HUES6 (cell line): Measurements from ENCODE around the gene NR3C2.

Experiments used
- H3K27ac ChIP-seq: 2 replicates; pipeline ENCODE4 v1.7.0; 2013; ENCODE audit warnings: low read depth, mild to moderate bottlenecking, low read length, inconsistent platforms
- H3K27me3 ChIP-seq: 2 replicates; pipeline ENCODE4 v1.6.1; 2013; ENCODE audit warnings: low read length; ENCODE audit not compliant: control insufficient read depth, insufficient read depth
- H3K36me3 ChIP-seq: 2 replicates; pipeline ENCODE4 v1.6.1; 2013; ENCODE audit warnings: low read length; ENCODE audit not compliant: control insufficient read depth, insufficient read depth
- H3K4me1 ChIP-seq: 2 replicates; pipeline ENCODE4 v1.6.1; 2013; ENCODE audit warnings: low read length; ENCODE audit not compliant: control insufficient read depth, insufficient read depth
- H3K4me3 ChIP-seq: 2 replicates; pipeline ENCODE4 v1.5.1; 2013; ENCODE audit warnings: low read depth, low read length
- H3K9ac ChIP-seq: one replicate; pipeline ENCODE4 v1.6.1; 2013; ENCODE audit warnings: mild to moderate bottlenecking, low read length
- H3K9me3 ChIP-seq: 2 replicates; pipeline ENCODE4 v1.6.1; 2013; ENCODE audit warnings: low read depth, low read length; ENCODE audit not compliant: control insufficient read depth, insufficient read depth

NR3C2 gene

DNA sequence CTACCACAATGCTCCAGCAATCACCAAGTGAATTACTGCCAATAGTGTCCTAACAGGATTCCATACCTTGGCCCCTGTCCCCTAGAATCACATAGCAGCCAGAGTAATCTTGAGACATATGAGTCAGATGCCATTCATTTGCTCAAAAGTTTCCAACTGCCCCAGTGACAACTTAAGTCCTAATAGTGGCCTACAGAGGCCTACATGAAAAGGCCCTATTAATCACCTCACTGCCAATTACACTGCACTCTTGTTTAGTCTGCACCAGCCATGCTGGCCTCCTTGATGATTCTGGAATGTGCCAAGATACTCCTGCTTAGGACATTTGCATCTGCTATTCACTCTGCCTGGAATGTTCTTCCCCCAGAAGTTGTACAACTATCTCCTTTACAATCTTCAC, 130.7 kb downstream of the NR3C2 start:
- Histone ChIP-seq H3K9me3 (no peaks in the 10 kb centered on the region), H3K4me3 (no peak overlapping the region), H3K36me3 (no peaks in the 10 kb centered on the region), H3K9ac (no peak overlapping the region), H3K4me1 (no peaks in the 10 kb centered on the region; the same call in 1 of the 2 replicates), H3K27ac (no peak overlapping the region), H3K27me3 (no peaks in the 10 kb centered on the region)

DNA sequence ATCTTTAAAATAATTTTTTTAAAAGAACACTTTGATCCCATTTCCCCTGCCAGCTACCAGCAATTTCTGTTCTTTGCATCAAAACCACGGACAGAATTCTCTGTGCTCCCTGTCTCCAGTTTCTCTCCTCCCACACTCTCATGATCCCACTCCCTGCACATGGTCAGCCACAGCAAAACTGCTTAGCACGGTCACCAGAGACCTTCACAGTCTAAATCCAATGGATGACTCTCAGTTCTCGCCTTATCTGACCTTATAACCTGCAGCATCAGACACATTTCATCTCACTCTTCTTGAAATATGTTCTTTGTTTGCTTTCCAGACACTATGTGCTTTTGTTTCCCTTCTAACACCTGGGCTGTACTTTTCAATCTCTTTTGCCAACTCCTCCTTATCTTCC, 131.5 kb downstream of the NR3C2 start:
- Histone ChIP-seq H3K4me1 (no peaks in the 10 kb centered on the region; the same call in 1 of the 2 replicates), H3K36me3 (no peaks in the 10 kb centered on the region), H3K4me3 (no peak overlapping the region), H3K9me3 (no peaks in the 10 kb centered on the region), H3K9ac (no peak overlapping the region), H3K27ac (no peak overlapping the region), H3K27me3 (no peaks in the 10 kb centered on the region)

DNA sequence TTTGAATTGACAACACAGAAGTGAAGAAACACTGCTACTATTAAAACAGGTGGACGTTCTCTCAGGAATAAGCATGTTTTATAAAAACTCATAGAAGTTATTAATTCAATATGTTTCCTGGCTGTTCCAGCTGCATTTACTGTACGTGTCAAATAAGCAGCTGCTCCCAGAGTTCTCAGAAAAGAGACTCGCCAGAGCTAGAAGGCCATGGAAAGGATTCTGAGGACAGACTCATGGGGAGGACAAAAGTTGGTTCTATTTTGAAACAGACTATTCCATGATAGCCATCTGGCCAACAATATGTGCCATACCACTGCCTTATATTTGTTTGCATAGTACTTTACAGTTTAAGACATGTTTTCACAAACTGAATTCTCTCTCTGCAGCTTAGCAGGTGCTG, 136.5 kb downstream of the NR3C2 start:
- no peaks in the 10 kb centered on the region for H3K36me3 ChIP-seq
- no peak overlapping the region for H3K27ac ChIP-seq
- peaks cover 14% of the 10 kb centered on the region for H3K9me3 ChIP-seq
- H3K27me3 ChIP-seq: no peaks in the 10 kb centered on the region
- H3K4me1 ChIP-seq: no peaks in the 10 kb centered on the region
- no peak overlapping the region for H3K9ac ChIP-seq
- H3K4me3 ChIP-seq: no peak overlapping the region

DNA sequence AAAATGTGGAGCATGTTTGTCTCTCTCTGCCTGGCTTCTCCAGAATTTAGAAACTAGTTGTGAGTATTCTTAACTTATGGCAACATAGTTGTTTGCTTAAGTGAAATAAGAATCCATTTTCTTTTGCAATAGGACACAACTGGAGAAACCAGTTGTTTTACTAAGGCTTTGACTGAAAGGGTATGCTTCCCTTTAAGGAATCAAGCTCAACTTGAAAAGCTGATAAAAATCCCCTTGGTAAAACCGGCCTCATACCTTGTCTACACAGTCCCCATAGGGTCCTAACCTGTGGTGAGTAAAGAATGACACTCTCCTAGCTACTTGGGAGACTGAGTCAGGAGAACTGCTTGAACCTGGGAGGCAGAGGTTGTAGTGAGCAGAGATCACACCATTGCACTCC, 139.8 kb downstream of the NR3C2 start:
- no peak overlapping the region for H3K9ac ChIP-seq
- H3K27me3 ChIP-seq: no peaks in the 10 kb centered on the region
- no peak overlapping the region for H3K27ac ChIP-seq
- H3K4me3 ChIP-seq: no peak overlapping the region
- no peaks in the 10 kb centered on the region for H3K4me1 ChIP-seq
- no peaks in the 10 kb centered on the region for H3K36me3 ChIP-seq
- H3K9me3 ChIP-seq: peaks cover 30% of the 10 kb centered on the region

DNA sequence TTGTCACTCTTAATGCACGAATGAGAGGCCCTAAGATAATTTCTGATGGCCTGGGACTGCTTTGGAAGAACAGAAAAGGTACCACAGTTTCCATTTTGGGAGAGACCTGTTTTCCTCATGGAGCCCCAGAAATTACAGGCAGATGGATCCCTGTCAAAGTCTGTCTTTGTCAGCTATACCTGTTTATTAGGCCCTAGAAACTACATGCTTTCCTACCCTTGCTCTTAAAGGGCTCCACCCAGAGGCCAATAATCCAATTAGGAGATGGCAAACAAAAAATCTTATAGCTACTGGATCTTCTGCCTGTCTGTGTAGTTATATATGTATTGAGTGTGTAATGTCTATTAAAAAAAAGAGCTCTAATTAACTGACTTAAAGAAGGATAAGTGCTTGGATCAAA, 141.3 kb downstream of the NR3C2 start:
- Histone ChIP-seq H3K27me3 (no peaks in the 10 kb centered on the region), H3K9me3 (peaks cover 30% of the 10 kb centered on the region), H3K27ac (no peak overlapping the region), H3K4me3 (no peak overlapping the region), H3K4me1 (no peaks in the 10 kb centered on the region), H3K9ac (no peak overlapping the region), H3K36me3 (no peaks in the 10 kb centered on the region)

DNA sequence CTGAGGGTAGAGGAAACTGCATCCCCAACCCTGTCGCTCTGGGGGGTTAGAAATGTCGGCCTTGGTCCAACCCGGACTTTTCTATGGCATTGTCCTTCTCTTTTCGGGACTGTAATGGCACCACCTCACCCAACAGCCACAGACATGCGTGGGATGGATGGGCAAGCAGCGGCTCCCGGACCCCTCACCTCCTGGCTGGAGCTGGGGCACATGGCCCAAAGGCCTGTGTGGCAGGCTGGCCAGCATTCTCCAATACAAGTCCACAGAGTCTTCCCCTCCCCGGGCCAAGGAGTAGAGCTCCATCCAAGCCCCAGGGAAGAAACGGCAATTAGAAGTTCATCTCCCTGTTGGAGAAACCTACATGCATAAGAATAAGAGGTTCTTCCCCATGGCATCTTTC, 142.9 kb downstream of the NR3C2 start:
- no peaks in the 10 kb centered on the region for H3K4me1 ChIP-seq
- no peaks in the 10 kb centered on the region for H3K27me3 ChIP-seq
- H3K9ac ChIP-seq: no peak overlapping the region
- H3K9me3 ChIP-seq: peaks cover 30% of the 10 kb centered on the region
- no peaks in the 10 kb centered on the region for H3K36me3 ChIP-seq
- no peak overlapping the region for H3K27ac ChIP-seq
- no peak overlapping the region for H3K4me3 ChIP-seq

DNA sequence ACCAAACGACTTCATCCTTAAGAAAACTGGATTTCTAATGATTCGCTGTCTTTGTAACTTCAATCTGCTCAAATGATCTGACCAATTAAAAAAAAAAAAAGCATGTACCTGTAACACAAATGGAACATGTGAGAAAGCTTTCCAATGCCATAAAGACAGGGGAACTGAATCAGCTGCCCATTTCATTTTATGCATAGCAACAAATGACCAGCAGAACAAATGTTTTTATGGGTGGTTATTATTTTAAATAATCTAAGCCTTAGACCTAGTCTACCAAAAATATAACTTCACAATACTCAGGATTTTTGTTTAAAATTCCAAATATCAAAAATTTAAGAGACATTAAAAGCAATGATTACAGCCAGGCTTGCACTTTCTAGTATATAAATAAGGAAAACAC, 145.7 kb downstream of the NR3C2 start:
- Histone ChIP-seq H3K27me3 (no peaks in the 10 kb centered on the region), H3K27ac (no peak overlapping the region), H3K9me3 (peaks cover 23% of the 10 kb centered on the region), H3K4me3 (no peak overlapping the region), H3K9ac (no peak overlapping the region), H3K36me3 (no peaks in the 10 kb centered on the region), H3K4me1 (no peaks in the 10 kb centered on the region)

DNA sequence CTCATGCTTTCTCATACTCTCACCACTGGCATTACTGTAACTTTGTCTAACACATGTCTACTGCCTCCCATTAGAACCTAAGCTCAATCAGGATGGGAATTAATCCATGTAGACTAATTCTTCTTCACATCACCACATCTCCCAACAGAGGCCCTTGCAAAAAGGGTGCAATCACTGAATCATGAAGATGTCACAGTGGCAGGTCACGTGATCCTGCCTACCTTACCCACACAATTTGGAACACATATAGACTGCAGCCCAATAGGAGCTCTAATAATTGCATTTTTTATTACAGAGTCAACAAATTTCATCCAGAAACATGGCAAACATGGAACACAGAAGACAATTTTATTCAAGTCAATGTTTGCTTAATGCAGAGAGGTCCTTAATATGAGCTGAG, 146.6 kb downstream of the NR3C2 start:
- Histone ChIP-seq H3K36me3 (no peaks in the 10 kb centered on the region), H3K27me3 (no peaks in the 10 kb centered on the region), H3K27ac (no peak overlapping the region), H3K4me3 (no peak overlapping the region), H3K9ac (no peak overlapping the region), H3K4me1 (no peaks in the 10 kb centered on the region), H3K9me3 (peaks cover 14% of the 10 kb centered on the region)

DNA sequence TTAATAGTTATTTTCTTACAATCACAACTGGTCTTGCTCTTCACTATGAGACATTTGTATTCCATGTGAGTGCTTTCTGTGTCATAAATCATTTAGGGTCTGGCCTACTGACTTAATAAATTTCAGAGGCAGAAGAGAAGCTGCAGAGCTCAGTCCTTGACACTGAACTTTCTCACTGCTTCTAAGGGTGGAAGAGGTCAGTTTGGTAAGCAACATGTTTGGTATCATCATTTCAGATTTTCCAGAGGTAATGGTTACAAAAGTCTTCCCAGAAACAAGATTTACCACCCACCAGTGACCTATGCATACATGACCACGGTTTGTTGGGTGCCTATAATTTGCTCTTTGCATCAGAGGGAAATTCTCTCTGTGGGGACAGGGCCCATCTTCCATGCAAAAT, 148.6 kb downstream of the NR3C2 start:
- Histone ChIP-seq H3K36me3 (no peaks in the 10 kb centered on the region), H3K9ac (no peak overlapping the region), H3K27ac (no peak overlapping the region), H3K9me3 (no peaks in the 10 kb centered on the region), H3K27me3 (no peaks in the 10 kb centered on the region), H3K4me1 (no peaks in the 10 kb centered on the region), H3K4me3 (no peak overlapping the region)

DNA sequence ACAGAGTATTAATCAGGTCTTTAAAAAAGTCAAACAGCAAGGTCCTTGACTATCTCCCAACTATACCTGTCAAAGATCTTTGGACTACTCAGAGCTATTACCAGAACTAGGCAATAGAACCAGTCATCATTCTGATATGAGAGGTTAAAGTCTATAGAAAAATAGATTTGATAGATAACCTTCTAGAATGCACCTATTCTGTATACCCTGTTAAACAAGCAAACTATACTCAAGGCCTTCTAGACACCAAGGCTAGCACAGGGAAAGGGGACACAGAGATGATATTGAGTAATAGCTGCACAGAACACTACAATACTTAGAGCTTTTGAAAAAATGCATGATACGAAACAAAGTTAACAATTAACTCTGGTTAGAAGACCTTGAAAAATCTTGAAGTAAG, 149.5 kb downstream of the NR3C2 start:
- Histone ChIP-seq H3K4me1 (no peaks in the 10 kb centered on the region), H3K36me3 (no peaks in the 10 kb centered on the region), H3K27ac (no peak overlapping the region), H3K27me3 (no peaks in the 10 kb centered on the region), H3K9me3 (no peaks in the 10 kb centered on the region), H3K4me3 (no peak overlapping the region), H3K9ac (no peak overlapping the region)

DNA sequence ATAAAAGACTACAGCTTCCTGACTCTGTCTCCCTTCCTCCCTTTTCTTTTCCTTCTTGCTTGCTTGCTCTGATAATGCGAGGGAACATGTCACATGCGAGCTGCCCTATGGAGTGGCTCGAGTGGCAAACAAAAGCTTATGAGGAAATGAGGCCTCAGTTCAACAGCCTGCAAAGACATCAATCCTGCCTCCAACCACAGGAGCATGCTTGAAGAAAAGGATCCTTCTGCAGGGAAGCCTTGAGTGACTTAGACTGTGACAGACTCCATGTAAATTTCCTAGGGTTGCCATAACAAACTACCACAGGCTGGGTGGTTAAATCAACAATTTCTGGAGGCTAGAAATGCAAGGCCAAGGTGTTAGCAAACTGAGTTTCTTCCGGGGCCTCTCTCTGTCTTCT, 152.5 kb downstream of the NR3C2 start:
- Histone ChIP-seq H3K27ac (no peak overlapping the region), H3K27me3 (no peaks in the 10 kb centered on the region), H3K9ac (no peak overlapping the region), H3K4me1 (no peaks in the 10 kb centered on the region), H3K4me3 (no peak overlapping the region), H3K36me3 (no peaks in the 10 kb centered on the region), H3K9me3 (no peaks in the 10 kb centered on the region)

DNA sequence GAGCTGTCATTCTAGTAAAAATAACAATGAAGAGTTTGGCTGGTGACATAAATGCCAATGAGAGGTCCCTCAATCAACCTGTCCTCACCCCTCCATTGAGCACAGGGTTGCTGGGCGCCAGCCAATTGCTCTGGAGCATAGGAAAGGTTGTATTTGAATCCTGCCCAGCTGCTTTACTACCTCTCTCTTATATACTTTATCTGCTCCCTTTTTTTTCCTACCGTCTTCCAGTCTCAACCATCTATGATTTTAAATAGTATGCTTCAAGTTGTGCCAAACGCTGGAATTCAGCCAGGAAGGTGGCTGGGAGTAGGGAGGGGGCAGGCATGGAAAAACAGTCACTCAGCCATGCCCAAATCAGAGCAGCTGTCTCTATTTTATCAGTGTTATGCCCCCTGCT, 153.8 kb downstream of the NR3C2 start:
- Histone ChIP-seq H3K9me3 (no peaks in the 10 kb centered on the region), H3K4me1 (no peaks in the 10 kb centered on the region), H3K36me3 (no peaks in the 10 kb centered on the region), H3K27me3 (no peaks in the 10 kb centered on the region), H3K4me3 (no peak overlapping the region), H3K9ac (no peak overlapping the region), H3K27ac (no peak overlapping the region)
